ENCODE measurements around the gene ARID5B. TPM values are rescaled to one million over a fixed set of nuclear protein-coding genes. Genes with fewer than 3 reads are reported as not detected.
"Not testable (repeated sequence)": the region's sequence is repeated elsewhere in the genome, so short reads cannot be mapped to it uniquely, and the experiment has no call there.

ARID5B gene
- total RNA-seq, 1 experiment from 2014 or later = 168 TPM

DNA sequence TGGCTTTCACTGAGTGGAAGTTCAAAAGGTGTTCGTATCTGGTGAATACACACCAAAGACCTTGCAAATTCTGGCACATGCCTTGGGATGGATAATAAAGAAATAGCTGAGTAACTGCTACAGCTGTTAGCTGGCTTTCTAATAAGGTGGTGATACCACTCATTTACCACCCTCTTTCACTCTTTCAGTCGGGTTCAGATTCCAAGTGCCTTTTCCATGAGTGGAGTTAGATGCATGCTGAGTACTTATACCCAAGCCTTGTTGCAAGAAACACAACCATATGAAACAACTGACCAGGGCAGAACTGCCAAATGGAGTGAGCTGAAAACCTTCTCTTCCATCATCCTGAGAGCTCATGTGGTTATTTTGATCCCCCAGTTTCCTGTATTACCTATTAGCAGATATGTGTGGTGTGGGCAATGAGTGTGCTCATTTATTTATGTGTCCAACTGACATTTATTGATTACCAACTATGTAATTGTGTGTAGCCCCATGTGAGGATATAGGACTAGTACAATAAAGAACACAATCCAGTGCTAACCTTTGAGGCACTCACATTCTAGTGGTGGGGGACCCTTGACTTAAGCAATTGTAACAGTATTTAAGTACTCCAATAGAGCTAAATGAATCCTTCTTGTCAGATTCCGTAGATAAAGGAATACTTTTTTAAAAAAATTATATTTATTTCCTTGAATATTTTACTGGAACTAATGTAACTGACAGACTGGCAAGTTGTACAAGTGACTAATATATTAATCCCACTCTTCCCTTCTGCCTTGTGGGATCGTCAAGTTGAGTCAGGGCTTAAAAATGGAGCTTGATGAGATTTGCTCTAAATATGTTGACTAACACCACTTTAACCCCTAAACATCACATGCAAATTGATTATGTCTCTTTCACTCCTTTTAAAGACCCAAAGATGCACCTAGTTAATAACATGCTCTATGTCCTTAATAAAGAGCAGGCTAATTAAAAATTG is 124.7 kb downstream of the ARID5B start:
- TF ChIP-seq, protein P1, sequence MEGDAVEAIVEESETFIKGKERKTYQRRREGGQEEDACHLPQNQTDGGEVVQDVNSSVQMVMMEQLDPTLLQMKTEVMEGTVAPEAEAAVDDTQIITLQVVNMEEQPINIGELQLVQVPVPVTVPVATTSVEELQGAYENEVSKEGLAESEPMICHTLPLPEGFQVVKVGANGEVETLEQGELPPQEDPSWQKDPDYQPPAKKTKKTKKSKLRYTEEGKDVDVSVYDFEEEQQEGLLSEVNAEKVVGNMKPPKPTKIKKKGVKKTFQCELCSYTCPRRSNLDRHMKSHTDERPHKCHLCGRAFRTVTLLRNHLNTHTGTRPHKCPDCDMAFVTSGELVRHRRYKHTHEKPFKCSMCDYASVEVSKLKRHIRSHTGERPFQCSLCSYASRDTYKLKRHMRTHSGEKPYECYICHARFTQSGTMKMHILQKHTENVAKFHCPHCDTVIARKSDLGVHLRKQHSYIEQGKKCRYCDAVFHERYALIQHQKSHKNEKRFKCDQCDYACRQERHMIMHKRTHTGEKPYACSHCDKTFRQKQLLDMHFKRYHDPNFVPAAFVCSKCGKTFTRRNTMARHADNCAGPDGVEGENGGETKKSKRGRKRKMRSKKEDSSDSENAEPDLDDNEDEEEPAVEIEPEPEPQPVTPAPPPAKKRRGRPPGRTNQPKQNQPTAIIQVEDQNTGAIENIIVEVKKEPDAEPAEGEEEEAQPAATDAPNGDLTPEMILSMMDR (IDR thresholded peaks at IDR 0.05; ENCODE audit: insufficient read depth in 1 of 2, low read depth in 1 of 2, low read length in 1 of 2, severe bottlenecking in 1 of 2, unreplicated experiment in 1 of 2) = no peak
- no peaks in the 10 kb centered on the region for H3K9me3 Mint-ChIP-seq (ENCODE audit: unreplicated experiment)
- no peak overlapping the region for H3K4me3 Mint-ChIP-seq (ENCODE audit: unreplicated experiment)
- H3K4me1 Mint-ChIP-seq (ENCODE audit: low read depth, unreplicated experiment) = peaks cover 90% of the 10 kb centered on the region
- no TSS peak for BruUV-seq (replicated peaks)
- intact Hi-C loops (cut with micrococcal nuclease; ENCODE audit: unreplicated experiment) = no loop called here
- peaks cover 91% of the 10 kb centered on the region for H3K4me1 ChIP-seq
- H3K27me3 Mint-ChIP-seq (ENCODE audit: insufficient read depth, unreplicated experiment) = no peaks in the 10 kb centered on the region
- ChIA-PET POLR2A (interaction anchor here (0.6 kb wide), 2 partner anchors 18 to 292 kb away, joined by 5 to 7 read pairs; no protein-coding TSS in a partner anchor), CTCF (interaction anchor here (0.7 to 5.2 kb wide), 3 partner anchors 12 to 96 kb away, joined by 5 to 33 read pairs (median 5); no protein-coding TSS in a partner anchor)
- peak overlapping the region; percentile 82 for H3K27ac Mint-ChIP-seq (ENCODE audit: unreplicated experiment)
- no peak for DNase-seq
- peaks cover 96% of the 10 kb centered on the region for H3K36me3 Mint-ChIP-seq (ENCODE audit: insufficient read depth, unreplicated experiment)
- H3K27me3 ChIP-seq (replicated peaks; ENCODE audit: control insufficient read depth, insufficient read depth, low read length) = no peaks in the 10 kb centered on the region
- no peaks in the 10 kb centered on the region for H3K9me3 ChIP-seq
- peaks cover 8% of the 10 kb centered on the region for H3K36me3 ChIP-seq (ENCODE audit: control insufficient read depth, insufficient read depth, low read length)
- no peak overlapping the region for H3K4me3 ChIP-seq (ENCODE audit: low read depth, low read length)

DNA sequence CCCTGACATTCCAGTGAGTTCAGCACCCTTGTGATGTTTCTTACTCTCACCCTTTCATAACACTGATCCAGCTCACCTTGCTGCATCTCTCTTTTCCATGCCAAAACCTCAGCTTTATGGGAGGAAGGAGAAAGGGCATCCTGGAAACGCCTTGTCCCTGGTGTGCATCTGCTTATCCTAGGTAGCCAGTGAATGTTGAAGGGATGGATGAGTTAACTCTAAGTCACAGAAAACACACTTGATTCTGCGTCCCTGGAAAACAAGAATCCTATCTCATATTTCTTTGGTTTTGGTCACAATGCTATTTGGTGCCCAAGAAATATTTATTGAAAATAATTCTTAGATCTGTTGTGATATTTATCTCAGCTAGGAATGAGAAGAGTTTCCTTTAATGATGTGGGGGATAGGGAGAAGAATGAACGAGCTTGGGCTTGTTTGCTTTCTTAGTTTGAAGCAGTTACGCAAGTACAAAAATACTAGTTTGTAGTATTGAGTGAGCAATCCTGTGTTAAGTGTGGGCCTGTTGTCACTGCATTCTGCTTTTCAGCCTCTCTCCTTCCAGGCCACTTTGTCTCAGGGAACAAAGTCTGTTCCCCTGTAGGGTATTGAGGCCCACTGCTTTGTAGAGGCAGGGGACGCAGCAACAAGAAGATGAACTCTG is 126.5 kb downstream of the ARID5B start:
- Histone ChIP-seq H3K36me3 (ENCODE audit: control insufficient read depth, insufficient read depth, low read length) (peaks cover 5% of the 10 kb centered on the region; the same call in 1 of the 2 replicates), H3K9me3 (no peaks in the 10 kb centered on the region), H3K4me3 (ENCODE audit: low read depth, low read length) (no peak overlapping the region), H3K4me1 (peaks cover 89% of the 10 kb centered on the region), H3K27me3 (replicated peaks; ENCODE audit: control insufficient read depth, insufficient read depth, low read length) (no peaks in the 10 kb centered on the region)
- Mint-ChIP-seq H3K27ac (ENCODE audit: unreplicated experiment) (peak overlapping the region; percentile 82), H3K4me3 (ENCODE audit: unreplicated experiment) (peak overlapping the region; percentile 10), H3K4me1 (ENCODE audit: low read depth, unreplicated experiment) (peaks cover 82% of the 10 kb centered on the region), H3K27me3 (ENCODE audit: insufficient read depth, unreplicated experiment) (no peaks in the 10 kb centered on the region), H3K36me3 (ENCODE audit: insufficient read depth, unreplicated experiment) (peaks cover 98% of the 10 kb centered on the region), H3K9me3 (ENCODE audit: unreplicated experiment) (no peaks in the 10 kb centered on the region)
- intact Hi-C loops (cut with micrococcal nuclease; ENCODE audit: unreplicated experiment) = no loop called here
- POLR2A ChIA-PET = no interaction called here
- CTCF ChIA-PET = interaction anchor here (0.6 to 5.2 kb wide), 3 partner anchors 10 to 75 kb away, joined by 4 to 33 read pairs (median 5); no protein-coding TSS in a partner anchor
- TF ChIP-seq, protein P1 (IDR thresholded peaks at IDR 0.05; ENCODE audit: insufficient read depth in 1 of 2, low read depth in 1 of 2, low read length in 1 of 2, severe bottlenecking in 1 of 2, unreplicated experiment in 1 of 2) = no peak
- DNase-seq = no peak
- no TSS peak for BruUV-seq (replicated peaks)

DNA sequence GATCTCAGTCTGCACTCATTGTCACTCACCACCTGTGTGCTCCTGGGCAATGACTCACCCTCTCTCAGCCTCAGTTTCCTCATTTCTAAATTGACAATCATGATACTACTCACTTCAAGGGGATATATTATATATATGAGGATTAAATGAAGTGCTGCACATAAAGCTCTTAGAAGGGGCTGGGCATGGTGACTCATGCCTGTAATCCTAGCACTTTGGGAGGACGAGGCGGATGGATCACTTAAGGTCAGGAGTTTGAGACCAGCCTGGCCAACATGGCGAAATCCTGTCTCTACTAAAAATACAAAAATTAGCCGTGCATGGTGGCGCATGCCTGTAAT is 127.0 kb downstream of the ARID5B start:
- peak overlapping the region; percentile 82 for H3K27ac Mint-ChIP-seq (ENCODE audit: unreplicated experiment)
- peaks cover 89% of the 10 kb centered on the region for H3K4me1 ChIP-seq
- H3K27me3 Mint-ChIP-seq (ENCODE audit: insufficient read depth, unreplicated experiment); H3K36me3 ChIP-seq (ENCODE audit: control insufficient read depth, insufficient read depth, low read length); H3K4me3 Mint-ChIP-seq (ENCODE audit: unreplicated experiment); POLR2A ChIA-PET; DNase-seq; H3K27me3 ChIP-seq (replicated peaks; ENCODE audit: control insufficient read depth, insufficient read depth, low read length); intact Hi-C loops (cut with micrococcal nuclease; ENCODE audit: unreplicated experiment); H3K9me3 Mint-ChIP-seq (ENCODE audit: unreplicated experiment); H3K9me3 ChIP-seq; BruUV-seq (replicated peaks); H3K4me3 ChIP-seq (ENCODE audit: low read depth, low read length): not testable (repeated sequence)
- peaks cover 82% of the 10 kb centered on the region for H3K4me1 Mint-ChIP-seq (ENCODE audit: low read depth, unreplicated experiment)
- peaks cover 98% of the 10 kb centered on the region for H3K36me3 Mint-ChIP-seq (ENCODE audit: insufficient read depth, unreplicated experiment)
- CTCF ChIA-PET = interaction anchor here (1.1 to 5.2 kb wide), 3 partner anchors 9 to 216 kb away, joined by 3 to 33 read pairs (median 5); no protein-coding TSS in a partner anchor

All from Caco-2 (cell line).